HEK293 (cell line): Measurements from ENCODE around the gene ZNF644.
A peak's percentile ranks its signal among the peaks of the same experiment; 100 is the strongest.

Experiments used
- CTCF ChIA-PET: fragments of 350-600 bp; formaldehyde crosslinking; extraction: SDS; loops from one replicate; lab custom pipeline; 2021; ENCODE audit warnings: antibody characterized with exemption; lab: Yijun Ruan, JAX
- POLR2A ChIA-PET: fragments of 300-600 bp; formaldehyde crosslinking; extraction: SDS; loops from one replicate; lab custom pipeline; 2020; ENCODE audit warnings: antibody characterized with exemption, inconsistent platforms; lab: Yijun Ruan, JAX
- H3K27ac ChIP-seq: fragments of 200-500 bp; sonication (Bioruptor generic); 2 replicates; pipeline ENCODE4 v1.5.1; 2014; ENCODE audit warnings: low read depth, low read length, control low read depth, inconsistent platforms; ENCODE audit errors: extremely low read depth
- H3K36me3 ChIP-seq, 2 experiments: fragments of 200-500 bp in 1 of 2; sonication (Bioruptor generic) in 1 of 2; 1 replicate in 1 of 2; 2 replicates in 1 of 2; pipeline ENCODE4 v1.5.1; 2014 to 2017; ENCODE audit warnings: inconsistent platforms in 2 of 2, low read length in 2 of 2; ENCODE audit not compliant: control insufficient read depth in 2 of 2, insufficient read depth in 1 of 2
- H3K4me1 ChIP-seq: fragments of 200-500 bp; sonication (Bioruptor generic); 2 replicates; pipeline ENCODE4 v1.5.1; 2014; ENCODE audit warnings: mild to moderate bottlenecking, low read length, inconsistent platforms; ENCODE audit not compliant: control insufficient read depth, insufficient read depth
- H3K4me3 ChIP-seq: 2 replicates; pipeline ENCODE4 v1.5.1; 2011; ENCODE audit warnings: low read depth, mild to moderate bottlenecking, control low read depth, low read length, moderate library complexity
- H3K9me3 ChIP-seq: fragments of 200-500 bp; sonication (Bioruptor generic); 2 replicates; pipeline ENCODE4 v1.5.1; 2014; ENCODE audit warnings: low read depth, low read length, inconsistent platforms; ENCODE audit not compliant: control insufficient read depth, insufficient read depth
- GLIS2 ChIP-seq: fragments of 450-650 bp; formaldehyde crosslinking; IDR thresholded peaks from 2 replicates; pipeline ENCODE4 v1.5.1; 2016; ENCODE audit warnings: missing biosample characterization, missing genetic modification characterization
- SETDB1 ChIP-seq: IDR thresholded peaks from one replicate; pipeline ENCODE4 v1.6.1; 2017; ENCODE audit warnings: mild to moderate bottlenecking, low read length, moderate library complexity, mixed read lengths; ENCODE audit not compliant: insufficient read length
- ZFP37 ChIP-seq: fragments of 450-650 bp; formaldehyde crosslinking; IDR thresholded peaks from 2 replicates; pipeline ENCODE4 v1.5.1; 2016; ENCODE audit warnings: missing biosample characterization, missing genetic modification characterization
- ZNF114 ChIP-seq: fragments of 450-650 bp; formaldehyde crosslinking; IDR thresholded peaks from 2 replicates; pipeline ENCODE4 v1.5.0; 2017; ENCODE audit warnings: missing biosample characterization, missing genetic modification characterization
- ZNF138 ChIP-seq: fragments of 450-650 bp; formaldehyde crosslinking; IDR thresholded peaks from 2 replicates; pipeline ENCODE4 v1.5.1; 2016; ENCODE audit warnings: missing biosample characterization, missing genetic modification characterization, borderline replicate concordance
- ZNF157 ChIP-seq: fragments of 450-650 bp; formaldehyde crosslinking; IDR thresholded peaks from 2 replicates; pipeline ENCODE4 v1.5.1; 2016; ENCODE audit warnings: missing biosample characterization, missing genetic modification characterization
- ZNF211 ChIP-seq: fragments of 450-650 bp; formaldehyde crosslinking; IDR thresholded peaks from 2 replicates; pipeline ENCODE4 v1.5.1; 2016; ENCODE audit warnings: low read depth, missing biosample characterization, missing genetic modification characterization
- ZNF239 ChIP-seq: fragments of 450-650 bp; formaldehyde crosslinking; IDR thresholded peaks from 2 replicates; pipeline ENCODE4 v1.5.1; 2016; ENCODE audit warnings: missing biosample characterization, missing genetic modification characterization
- ZNF292 ChIP-seq: fragments of 450-650 bp; formaldehyde crosslinking; IDR thresholded peaks from 2 replicates; pipeline ENCODE4 v1.5.1; 2016; ENCODE audit warnings: low read depth, missing biosample characterization, missing genetic modification characterization, borderline replicate concordance
- ZNF404 ChIP-seq: fragments of 450-650 bp; formaldehyde crosslinking; IDR thresholded peaks from 2 replicates; pipeline ENCODE4 v1.5.1; 2017; ENCODE audit warnings: missing biosample characterization, missing genetic modification characterization
- ZNF548 ChIP-seq: fragments of 450-650 bp; formaldehyde crosslinking; IDR thresholded peaks from 2 replicates; pipeline ENCODE4 v1.5.1; 2016; ENCODE audit warnings: missing biosample characterization, missing genetic modification characterization
- ZNF555 ChIP-seq: fragments of 450-650 bp; formaldehyde crosslinking; conservative IDR thresholded peaks from 2 replicates; pipeline ENCODE4 v1.5.1; 2017; ENCODE audit warnings: missing biosample characterization, mild to moderate bottlenecking, missing genetic modification characterization, inconsistent platforms
- ZNF626 ChIP-seq: fragments of 450-650 bp; sonication (Bioruptor Pico); formaldehyde crosslinking; IDR thresholded peaks from 2 replicates; pipeline ENCODE4 v1.5.1; 2018; ENCODE audit warnings: missing biosample characterization, missing genetic modification characterization, inconsistent platforms
- ZNF660 ChIP-seq: fragments of 450-650 bp; IDR thresholded peaks from 2 replicates; pipeline ENCODE4 v1.5.1; 2018; ENCODE audit warnings: missing biosample characterization, mild to moderate bottlenecking, missing genetic modification characterization
- ZNF707 ChIP-seq: fragments of 450-650 bp; formaldehyde crosslinking; IDR thresholded peaks from 2 replicates; pipeline ENCODE4 v1.5.1; 2016; ENCODE audit warnings: missing biosample characterization, missing genetic modification characterization
- ZNF791 ChIP-seq: fragments of 450-650 bp; formaldehyde crosslinking; IDR thresholded peaks from 2 replicates; pipeline ENCODE4 v1.5.1; 2016; ENCODE audit warnings: missing biosample characterization, missing genetic modification characterization
- TF ChIP-seq, protein P1 (sequence below): fragments of 450-650 bp; formaldehyde crosslinking; IDR thresholded peaks from 2 replicates; pipeline ENCODE4 v1.5.1; 2016; ENCODE audit warnings: missing biosample characterization, missing genetic modification characterization
- TF ChIP-seq, protein P2 (sequence below): fragments of 450-650 bp; formaldehyde crosslinking; IDR thresholded peaks from 2 replicates; pipeline ENCODE4 v1.5.1; 2016; ENCODE audit warnings: missing biosample characterization, missing genetic modification characterization

ZNF644 gene

DNA sequence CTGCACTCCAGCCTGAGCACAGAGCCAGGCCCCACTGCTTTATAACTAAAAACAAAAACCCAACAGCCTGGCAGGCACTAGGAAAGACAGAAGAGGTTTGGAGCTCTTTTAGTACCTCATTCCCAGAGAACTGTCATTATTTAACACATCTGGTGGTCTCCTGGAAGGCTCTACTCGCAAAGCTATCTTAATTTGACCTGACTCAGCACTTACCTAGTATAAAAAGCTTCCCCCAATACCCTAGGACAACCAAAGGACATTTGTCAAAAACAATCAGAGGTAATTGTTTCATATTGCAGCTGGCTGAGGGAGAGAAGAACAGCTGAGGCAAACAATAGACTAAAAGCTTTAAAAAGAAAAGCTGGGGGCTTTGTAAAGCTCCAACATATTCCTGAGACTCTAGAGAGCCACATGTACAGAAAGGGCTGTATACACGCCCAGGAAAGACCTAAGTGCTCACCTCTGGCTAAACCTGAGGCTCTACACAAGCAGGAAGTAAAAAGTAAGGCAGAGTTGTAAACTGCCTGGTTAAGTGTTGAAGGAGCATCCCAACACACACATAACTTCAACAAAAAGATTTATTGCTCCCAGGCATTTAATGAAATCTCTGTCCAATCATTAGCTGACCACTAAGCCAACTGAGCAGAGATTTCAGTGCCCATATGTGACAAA lies 25.0 kb downstream of the ZNF644 start (continued):
- TF ChIP-seq, protein P1, sequence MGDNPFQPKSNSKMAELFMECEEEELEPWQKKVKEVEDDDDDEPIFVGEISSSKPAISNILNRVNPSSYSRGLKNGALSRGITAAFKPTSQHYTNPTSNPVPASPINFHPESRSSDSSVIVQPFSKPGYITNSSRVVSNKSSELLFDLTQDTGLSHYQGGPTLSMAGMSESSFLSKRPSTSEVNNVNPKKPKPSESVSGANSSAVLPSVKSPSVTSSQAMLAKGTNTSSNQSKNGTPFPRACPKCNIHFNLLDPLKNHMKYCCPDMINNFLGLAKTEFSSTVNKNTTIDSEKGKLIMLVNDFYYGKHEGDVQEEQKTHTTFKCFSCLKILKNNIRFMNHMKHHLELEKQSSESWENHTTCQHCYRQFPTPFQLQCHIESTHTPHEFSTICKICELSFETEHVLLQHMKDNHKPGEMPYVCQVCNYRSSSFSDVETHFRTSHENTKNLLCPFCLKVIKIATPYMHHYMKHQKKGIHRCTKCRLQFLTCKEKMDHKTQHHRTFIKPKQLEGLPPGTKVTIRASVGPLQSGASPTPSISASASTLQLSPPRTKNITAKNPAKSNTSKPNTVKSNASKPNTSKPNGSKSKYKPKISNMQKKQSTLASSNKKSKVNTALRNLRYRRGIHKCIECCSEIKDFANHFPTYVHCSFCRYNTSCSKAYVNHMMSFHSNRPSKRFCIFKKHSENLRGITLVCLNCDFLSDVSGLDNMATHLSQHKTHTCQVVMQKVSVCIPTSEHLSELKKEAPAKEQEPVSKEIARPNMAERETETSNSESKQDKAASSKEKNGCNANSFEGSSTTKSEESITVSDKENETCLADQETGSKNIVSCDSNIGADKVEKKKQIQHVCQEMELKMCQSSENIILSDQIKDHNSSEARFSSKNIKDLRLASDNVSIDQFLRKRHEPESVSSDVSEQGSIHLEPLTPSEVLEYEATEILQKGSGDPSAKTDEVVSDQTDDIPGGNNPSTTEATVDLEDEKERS (tag by site-specific recombination): no peak
- TF ChIP-seq ZNF157 (no peak), ZNF707 (no peak), ZFP37 (tag by site-specific recombination) (no peak), ZNF211 (tag by site-specific recombination) (no peak), GLIS2 (tag by site-specific recombination) (no peak)

DNA sequence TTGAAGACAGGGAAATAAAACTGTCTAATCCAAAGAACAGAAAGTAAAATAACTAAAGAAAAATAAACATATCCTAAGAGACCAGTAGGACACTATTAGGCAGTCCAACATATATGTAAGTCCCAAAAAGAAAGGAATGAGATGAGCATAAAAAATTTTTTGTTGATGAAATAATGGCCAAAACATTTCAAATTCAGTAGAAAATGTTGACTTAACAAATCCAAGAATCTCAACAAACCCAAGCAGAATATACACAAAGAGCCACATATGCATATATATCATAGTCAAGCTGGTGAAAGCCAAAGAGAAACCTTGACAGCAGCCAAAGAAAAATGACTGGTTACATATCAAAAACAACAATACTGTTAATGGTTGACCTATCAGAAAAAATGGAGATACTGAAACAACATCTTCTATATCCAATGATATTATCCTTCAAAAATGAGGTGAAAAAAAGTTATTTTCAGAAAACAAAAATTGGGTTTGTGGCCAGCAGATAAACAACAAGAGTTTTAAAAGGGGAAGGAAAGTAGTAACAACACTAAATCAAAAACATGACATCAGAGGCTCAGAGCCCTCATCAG lies 26.4 kb downstream of the ZNF644 start:
- no peak overlapping the region for H3K4me3 ChIP-seq
- H3K27ac ChIP-seq: no peak overlapping the region
- H3K4me1 ChIP-seq: no peaks in the 10 kb centered on the region
- POLR2A ChIA-PET: interaction anchor here (1.1 kb wide), 1 partner anchor 26 kb away, joined by 3 read pairs; the partner anchor contains the start of gene ZNF644
- TF ChIP-seq ZNF239 (tag by site-specific recombination) (no peak), ZNF114 (tag by site-specific recombination) (no peak), ZNF292 (no peak), ZNF626 (tag by site-specific recombination) (no peak), ZNF404 (no peak), ZNF138 (tag by site-specific recombination) (no peak), ZNF791 (tag by site-specific recombination) (no peak), ZNF555 (tag by site-specific recombination) (no peak), ZNF660 (no peak), SETDB1 (peak; percentile 28)
- TF ChIP-seq, protein P2, sequence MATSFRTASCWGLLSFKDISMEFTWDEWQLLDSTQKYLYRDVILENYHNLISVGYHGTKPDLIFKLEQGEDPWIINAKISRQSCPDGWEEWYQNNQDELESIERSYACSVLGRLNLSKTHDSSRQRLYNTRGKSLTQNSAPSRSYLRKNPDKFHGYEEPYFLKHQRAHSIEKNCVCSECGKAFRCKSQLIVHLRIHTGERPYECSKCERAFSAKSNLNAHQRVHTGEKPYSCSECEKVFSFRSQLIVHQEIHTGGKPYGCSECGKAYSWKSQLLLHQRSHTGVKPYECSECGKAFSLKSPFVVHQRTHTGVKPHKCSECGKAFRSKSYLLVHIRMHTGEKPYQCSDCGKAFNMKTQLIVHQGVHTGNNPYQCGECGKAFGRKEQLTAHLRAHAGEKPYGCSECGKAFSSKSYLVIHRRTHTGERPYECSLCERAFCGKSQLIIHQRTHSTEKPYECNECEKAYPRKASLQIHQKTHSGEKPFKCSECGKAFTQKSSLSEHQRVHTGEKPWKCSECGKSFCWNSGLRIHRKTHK (tag by site-specific recombination): peak; percentile 71; the same call in 1 of the 2 replicates
- TF ChIP-seq, all 188 proteins: peak for 2
- Histone ChIP-seq H3K36me3 (peaks cover 0 to 20% of the 10 kb centered on the region in 2 experiments; a peak in 2 of 3 replicates), H3K9me3 (no peaks in the 10 kb centered on the region)
- CTCF ChIA-PET: interaction anchor here (0.7 to 2.1 kb wide), 3 partner anchors 48 to 170 kb away, joined by 3 to 4 read pairs (median 3); no protein-coding TSS in a partner anchor

DNA sequence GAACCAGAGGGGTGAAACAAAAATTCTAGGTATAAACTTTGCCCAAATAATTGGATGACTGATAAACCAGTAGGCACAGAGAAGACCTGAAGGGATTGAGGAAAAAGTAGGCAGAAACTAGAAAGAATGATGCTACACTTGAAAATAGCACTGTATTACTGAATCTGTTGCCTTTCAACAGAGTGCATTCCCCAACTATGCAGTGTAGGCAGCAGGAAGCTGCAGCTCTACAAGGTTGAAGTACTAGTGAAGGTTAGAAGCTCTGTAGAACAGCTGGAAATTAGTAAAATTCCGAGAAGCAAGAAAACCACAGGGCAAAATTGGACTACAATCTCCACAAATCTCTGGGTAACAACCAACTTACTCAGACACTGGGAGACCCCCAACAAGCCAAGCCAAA lies 27.4 kb downstream of the ZNF644 start:
- no peak for TF ChIP-seq ZNF548
- Histone ChIP-seq H3K4me1 (no peaks in the 10 kb centered on the region), H3K27ac (no peak overlapping the region), H3K4me3 (no peak overlapping the region), H3K9me3 (no peaks in the 10 kb centered on the region), H3K36me3 (peaks cover 0 to 27% of the 10 kb centered on the region in 2 experiments; a peak in 2 of 3 replicates)
- ChIA-PET CTCF (interaction anchor here (0.7 to 2.1 kb wide), 4 partner anchors 47 to 1865 kb away, joined by 3 to 4 read pairs (median 3); no protein-coding TSS in a partner anchor), POLR2A (interaction anchor here (1.1 kb wide), 1 partner anchor 27 kb away, joined by 3 read pairs; the partner anchor contains the start of gene ZNF644)
